Breast epithelium (tissue), 4 donors: ENCODE data around the gene KAT2B. TPM values are rescaled to one million over a fixed set of nuclear protein-coding genes. Genes with fewer than 3 reads are reported as not detected.
A peak's percentile ranks its signal among the peaks of the same experiment; 100 is the strongest.

Source experiments
- DNase-seq, 2 donors: peaks; one replicate each; pipeline ENCODE4 v3.0.0-alpha.2; 2019; ENCODE audit warnings: low spot score in 2 of 2
- H3K27ac ChIP-seq, 2 donors: fragments of 200-600 bp; sonication (generic) in 1 of 2; one replicate each; pipeline ENCODE4 v1.5.1; 2016 to 2019; ENCODE audit warnings: mild to moderate bottlenecking in 1 of 2
- H3K27me3 ChIP-seq, 2 donors: fragments of 200-600 bp; sonication (generic) in 1 of 2; one replicate each; pipeline versions ENCODE4 v1.5.1 to v1.6.0; 2017 to 2019; ENCODE audit warnings: control low read depth in 1 of 2, mild to moderate bottlenecking in 1 of 2
- H3K36me3 ChIP-seq: fragments of 200-600 bp; one replicate; pipeline ENCODE4 v1.5.1; 2019
- H3K4me1 ChIP-seq, 2 donors: fragments of 200-600 bp; sonication (generic); one replicate each; pipeline ENCODE4 v1.5.1; 2016 to 2019; ENCODE audit warnings: control low read depth in 1 of 2
- H3K4me3 ChIP-seq, 3 donors: fragments of 200-600 bp; sonication (generic); 1 replicate in 2 of 3; 2 replicates in 1 of 3; pipeline ENCODE4 v1.5.1; 2016 to 2019; ENCODE audit warnings: mild to moderate bottlenecking in 3 of 3, moderate library complexity in 2 of 3
- H3K9me3 ChIP-seq, 2 donors: fragments of 200-600 bp; sonication (generic) in 1 of 2; one replicate each; pipeline ENCODE4 v1.5.1; 2016 to 2019; ENCODE audit warnings: control low read depth in 1 of 2
- CTCF ChIP-seq, 3 donors: fragments of 450-650 bp; IDR thresholded peaks; one replicate each; pipeline ENCODE4 v1.5.1; 2016 to 2017; ENCODE audit warnings: antibody characterized with exemption in 3 of 3, mild to moderate bottlenecking in 3 of 3, moderate library complexity in 3 of 3
- POLR2A ChIP-seq: fragments of 450-650 bp; IDR thresholded peaks from one replicate; pipeline ENCODE4 v1.6.1; 2016; ENCODE audit warnings: antibody characterized with exemption, mild to moderate bottlenecking, moderate library complexity
- POLR2AphosphoS5 ChIP-seq, 3 donors: sonication (generic); formaldehyde crosslinking; IDR thresholded peaks; one replicate each; pipeline ENCODE4 v1.6.1; 2017; ENCODE audit warnings: antibody characterized with exemption in 3 of 3
- intact Hi-C: fragments of 100-400 bp; cut with DNase I; formaldehyde crosslinking; loops from one replicate; pipeline ENCODE4 v1.15.1; 2023; ENCODE audit warnings: low total_unique reads
- total RNA-seq, 3 donors: library from RNA; depleted of rRNA; stranded (reverse); fragments of >200 nt; gene quantifications; one replicate each; pipeline ENCODE4 v1.1.0, GENCODE V29; 2016

The KAT2B gene
- total RNA-seq, 3 donors from 2014 or later: 22.6 to 34.7 (median 34.0) TPM

DNA sequence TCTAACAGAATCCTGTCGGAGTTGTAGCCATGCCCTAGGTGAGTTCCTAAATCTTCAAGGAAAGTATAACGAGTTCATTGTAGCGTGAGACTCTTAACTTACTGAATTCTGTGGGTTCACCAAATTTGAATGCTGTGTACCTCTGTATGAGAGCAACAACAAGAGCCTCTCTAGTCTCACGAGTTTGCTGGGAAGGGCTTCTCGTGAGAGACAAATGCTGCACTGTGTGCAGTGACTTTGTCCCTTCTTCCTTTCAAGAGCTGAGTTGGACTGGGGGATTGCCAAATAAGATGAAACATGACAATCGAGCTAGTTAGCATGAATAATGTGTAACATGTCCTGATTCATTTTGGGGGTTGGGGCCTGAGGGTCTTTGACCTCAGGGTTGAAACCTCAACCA, 32.2 kb downstream of the KAT2B start:
- no peak for DNase-seq
- intact Hi-C loops: no loop called here
- no peak for TF ChIP-seq CTCF (IDR thresholded peaks at IDR 0.05)
- TF ChIP-seq POLR2A: no peak
- no peak for TF ChIP-seq POLR2AphosphoS5 (IDR thresholded peaks at IDR 0.05)
- H3K4me1 ChIP-seq: peaks cover 0 to 4% of the 10 kb centered on the region in 2 donors
- no peak overlapping the region for H3K4me3 ChIP-seq
- H3K27me3 ChIP-seq: no peaks in the 10 kb centered on the region
- H3K36me3 ChIP-seq: no peaks in the 10 kb centered on the region
- H3K9me3 ChIP-seq: no peaks in the 10 kb centered on the region
- peak overlapping the region; percentile 66 to 67 for H3K27ac ChIP-seq

DNA sequence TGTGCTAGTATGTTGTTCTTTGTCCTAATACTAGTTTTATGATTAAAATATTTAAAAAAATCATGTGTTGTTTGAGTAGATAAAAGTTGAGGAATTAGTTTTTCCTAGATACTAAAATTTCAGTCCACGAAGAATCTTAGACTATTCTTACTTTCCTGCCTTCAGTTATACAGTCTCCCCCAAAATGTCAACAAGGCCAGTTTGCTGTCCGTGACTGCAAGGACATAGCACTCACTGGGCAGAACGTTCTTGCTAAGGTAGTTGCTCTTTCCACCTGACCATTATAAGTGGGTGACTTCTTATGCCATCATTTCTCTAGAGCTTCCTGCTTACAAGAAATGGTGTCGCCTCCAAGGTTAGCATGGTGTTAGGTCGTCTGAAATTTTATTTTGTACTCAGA, 32.8 kb downstream of the KAT2B start:
- no peaks in the 10 kb centered on the region for H3K9me3 ChIP-seq
- no peaks in the 10 kb centered on the region for H3K36me3 ChIP-seq
- no peak for TF ChIP-seq CTCF (IDR thresholded peaks at IDR 0.05)
- no peak for TF ChIP-seq POLR2A
- no peak for TF ChIP-seq POLR2AphosphoS5 (IDR thresholded peaks at IDR 0.05)
- intact Hi-C loops: no loop called here
- H3K27me3 ChIP-seq: no peaks in the 10 kb centered on the region
- no peak overlapping the region for H3K4me3 ChIP-seq
- peak overlapping the region; percentile 53 to 67 for H3K27ac ChIP-seq
- DNase-seq: no peak
- H3K4me1 ChIP-seq: peaks cover 0 to 4% of the 10 kb centered on the region in 2 donors

DNA sequence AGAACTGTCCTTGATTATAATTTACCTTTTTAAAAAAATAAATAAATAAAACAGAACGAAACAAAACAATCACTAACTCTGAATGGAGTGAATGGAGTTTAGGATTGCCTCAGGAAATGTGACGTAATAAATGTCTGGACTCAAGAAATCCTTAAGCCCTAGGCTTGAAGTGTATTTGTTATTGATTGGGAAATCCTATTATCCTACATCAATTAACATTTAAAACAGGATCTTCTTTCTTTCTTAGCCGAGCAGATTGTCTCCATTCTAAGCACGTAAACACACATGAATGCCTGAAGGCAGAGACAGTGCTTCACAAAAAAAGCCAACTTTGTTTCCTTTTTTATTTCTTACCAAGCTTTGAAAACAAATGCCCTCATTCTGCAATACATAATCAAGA, 33.4 kb downstream of the KAT2B start:
- no peaks in the 10 kb centered on the region for H3K36me3 ChIP-seq
- no peaks in the 10 kb centered on the region for H3K9me3 ChIP-seq
- no peak for DNase-seq
- TF ChIP-seq POLR2AphosphoS5 (IDR thresholded peaks at IDR 0.05): no peak
- peaks cover 0 to 4% of the 10 kb centered on the region in 2 donors for H3K4me1 ChIP-seq
- H3K4me3 ChIP-seq: no peak overlapping the region
- H3K27me3 ChIP-seq: no peaks in the 10 kb centered on the region
- peak overlapping the region; percentile 61 to 67 for H3K27ac ChIP-seq
- intact Hi-C loops: no loop called here

DNA sequence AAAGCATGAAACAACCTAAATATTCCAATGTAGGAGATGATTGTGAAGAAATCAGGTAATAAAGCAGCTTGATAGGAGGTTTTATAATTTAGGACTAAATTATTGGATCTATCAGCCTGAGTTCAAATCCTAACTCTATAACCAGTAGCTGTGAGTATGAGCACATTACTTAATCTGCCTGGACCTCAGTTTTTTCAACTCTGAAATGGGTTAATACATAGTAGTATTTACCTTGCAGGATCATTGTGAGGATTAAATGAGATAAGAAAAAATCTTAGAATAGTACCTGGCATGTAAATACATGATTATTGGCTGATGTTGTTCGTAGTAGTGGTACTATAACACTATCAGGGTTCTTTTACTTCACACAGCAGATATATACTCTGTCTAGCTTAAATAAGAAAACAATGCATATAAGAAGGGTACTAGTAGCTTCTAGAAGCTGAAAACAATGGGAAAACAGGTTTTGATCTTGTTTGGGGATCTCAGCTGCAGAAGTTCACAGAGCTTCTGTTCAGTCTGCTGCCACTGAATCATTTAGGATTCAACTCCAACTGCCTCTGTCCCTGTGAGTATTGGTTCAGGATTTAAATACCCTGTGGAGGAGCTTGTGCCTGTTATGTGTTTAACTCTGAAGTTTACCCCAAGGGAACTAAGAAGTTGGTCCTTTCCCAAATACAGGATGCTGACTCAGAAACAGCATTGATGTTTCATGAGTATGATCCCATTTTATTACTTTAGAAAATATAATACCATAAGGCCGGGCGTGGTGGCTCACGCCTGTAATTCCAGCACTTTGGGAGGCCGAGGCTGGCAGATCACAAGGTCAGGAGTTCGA, 34.2 kb downstream of the KAT2B start:
- peaks cover 0 to 4% of the 10 kb centered on the region in 2 donors for H3K4me1 ChIP-seq
- DNase-seq: no peak

GRCh38 chr3:20075197-20075596, 35.0 kb downstream of the KAT2B start:
- Histone ChIP-seq H3K27ac (no peak overlapping the region), H3K4me3 (no peak overlapping the region), H3K4me1 (peaks cover 0 to 4% of the 10 kb centered on the region in 2 donors), H3K9me3 (no peaks in the 10 kb centered on the region), H3K27me3 (no peaks in the 10 kb centered on the region), H3K36me3 (no peaks in the 10 kb centered on the region)
- intact Hi-C loops: loop anchor here (5.0 kb wide), 1 partner anchor 338 kb away; no protein-coding TSS in a partner anchor
- TF ChIP-seq POLR2A (no peak), POLR2AphosphoS5 (IDR thresholded peaks at IDR 0.05) (no peak), CTCF (IDR thresholded peaks at IDR 0.05) (no peak)
- no peak for DNase-seq

More for the DNA sequence above, 34.2 kb downstream of the KAT2B start:
- no peaks in the 10 kb centered on the region for H3K36me3 ChIP-seq
- no peak for TF ChIP-seq CTCF (IDR thresholded peaks at IDR 0.05)
- TF ChIP-seq POLR2AphosphoS5 (IDR thresholded peaks at IDR 0.05): no peak
- TF ChIP-seq POLR2A: no peak
- no peaks in the 10 kb centered on the region for H3K27me3 ChIP-seq
- no peaks in the 10 kb centered on the region for H3K9me3 ChIP-seq
- no peak overlapping the region for H3K4me3 ChIP-seq
- intact Hi-C loops: loop anchor here (5.0 kb wide), 1 partner anchor 337 kb away; no protein-coding TSS in a partner anchor
- H3K27ac ChIP-seq: peak overlapping the region; percentile 61 to 67
